Epithelial cell of proximal tubule (primary cell): Measurements from ENCODE around the gene ACOT2. TPM values are rescaled to one million over a fixed set of nuclear protein-coding genes. Genes with fewer than 3 reads are reported as not detected.

Source experiments
- DNase-seq: peaks from one replicate; pipeline ENCODE4 v3.0.0-alpha.2; 2011; ENCODE audit warnings: low read depth
- H3K4me3 ChIP-seq: 2 replicates; pipeline ENCODE4 v1.5.1; 2011; ENCODE audit warnings: low read depth, mild to moderate bottlenecking, low read length
- CTCF ChIP-seq: conservative IDR thresholded peaks from 2 replicates; pipeline ENCODE4 v1.5.1; 2012; ENCODE audit warnings: low read depth, mild to moderate bottlenecking, low read length
- total RNA-seq: library from RNA; depleted of rRNA; stranded (reverse); fragments of >200 nt; gene quantifications from 2 replicates; pipeline ENCODE4 v1.2.3, GENCODE V29; 2015

ACOT2 gene
- total RNA-seq, 1 donor from 2014 or later = 9.2 TPM

GRCh38 chr14:73620268-73620667 is 51.3 kb downstream of the ACOT2 start:
- no peak for TF ChIP-seq CTCF
- no peak for DNase-seq
- no peak overlapping the region for H3K4me3 ChIP-seq

- DNase-seq = no peak
- TF ChIP-seq CTCF = no peak
- no peak overlapping the region for H3K4me3 ChIP-seq
Measured at GRCh38 chr14:73623504-73624054, 54.6 kb downstream of the ACOT2 start.

Other genes starting within 250 kb of the ACOT2 start
- 22.2 and 23.1 TPM in 2 replicates for gene NUMB, start 110.7 kb upstream of the ACOT2 start, total RNA-seq
- 19.7 and 32.6 TPM in 2 replicates for gene RIOX1, start 78.3 kb upstream of the ACOT2 start, total RNA-seq
- 4.8 and 10.6 TPM in 2 replicates for gene ACOT1, start 32.1 kb upstream of the ACOT2 start, total RNA-seq
- gene HEATR4, start 10.3 kb upstream of the ACOT2 start, total RNA-seq = 0.06 and 0.07 TPM in 2 replicates
- 5.6 and 7.0 TPM in 2 replicates for gene ACOT4, start 22.7 kb downstream of the ACOT2 start, total RNA-seq
- gene ACOT6, start 43.3 kb downstream of the ACOT2 start, total RNA-seq = 0.07 TPM in 1 of 2 replicates, not detected in the other
- 2.6 and 3.7 TPM in 2 replicates for gene DNAL1, start 75.8 kb downstream of the ACOT2 start, total RNA-seq
- gene PNMA1, start 145.2 kb downstream of the ACOT2 start, total RNA-seq = 22.9 and 23.6 TPM in 2 replicates